GM12865 (cell line): ENCODE measurements around the gene RBM43.
"Not testable (repeated sequence)": the region's sequence is repeated elsewhere in the genome, so short reads cannot be mapped to it uniquely, and the experiment has no call there.

Experiments
- DNase-seq: peaks from one replicate; pipeline ENCODE4 v3.0.0; 2010; ENCODE audit warnings: low read depth
- H3K4me3 ChIP-seq: 2 replicates; pipeline ENCODE4 v1.5.1; 2011; ENCODE audit warnings: mild to moderate bottlenecking, low read depth, low read length, control low read depth
- TF ChIP-seq, protein P1 (sequence below): IDR thresholded peaks from 2 replicates; pipeline ENCODE4 v1.5.1; 2011; ENCODE audit warnings: low read length, control low read depth, low read depth, inconsistent platforms; ENCODE audit not compliant: insufficient read depth; ENCODE audit errors: missing control alignments

Gene RBM43

DNA sequence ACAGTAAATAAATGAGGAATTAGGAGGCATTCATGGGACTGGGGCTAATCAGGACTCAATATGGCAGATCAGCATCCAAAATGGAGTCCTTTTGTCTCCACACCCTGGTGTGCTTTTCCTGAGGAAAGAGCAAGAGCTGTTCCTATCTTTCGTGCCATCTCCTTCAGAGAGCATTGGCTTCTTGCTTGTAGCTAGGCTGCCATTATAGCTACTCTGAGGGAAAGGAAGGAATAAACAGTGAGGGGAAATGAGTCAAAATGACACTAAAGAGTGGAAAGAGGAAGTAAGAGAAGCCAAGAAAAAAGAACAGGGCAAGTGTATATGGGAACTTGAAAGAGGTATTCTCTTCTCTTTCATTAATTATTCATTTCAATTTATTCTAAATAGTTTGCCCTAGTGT lies 36.2 kb upstream of the RBM43 start:
- TF ChIP-seq, protein P1, sequence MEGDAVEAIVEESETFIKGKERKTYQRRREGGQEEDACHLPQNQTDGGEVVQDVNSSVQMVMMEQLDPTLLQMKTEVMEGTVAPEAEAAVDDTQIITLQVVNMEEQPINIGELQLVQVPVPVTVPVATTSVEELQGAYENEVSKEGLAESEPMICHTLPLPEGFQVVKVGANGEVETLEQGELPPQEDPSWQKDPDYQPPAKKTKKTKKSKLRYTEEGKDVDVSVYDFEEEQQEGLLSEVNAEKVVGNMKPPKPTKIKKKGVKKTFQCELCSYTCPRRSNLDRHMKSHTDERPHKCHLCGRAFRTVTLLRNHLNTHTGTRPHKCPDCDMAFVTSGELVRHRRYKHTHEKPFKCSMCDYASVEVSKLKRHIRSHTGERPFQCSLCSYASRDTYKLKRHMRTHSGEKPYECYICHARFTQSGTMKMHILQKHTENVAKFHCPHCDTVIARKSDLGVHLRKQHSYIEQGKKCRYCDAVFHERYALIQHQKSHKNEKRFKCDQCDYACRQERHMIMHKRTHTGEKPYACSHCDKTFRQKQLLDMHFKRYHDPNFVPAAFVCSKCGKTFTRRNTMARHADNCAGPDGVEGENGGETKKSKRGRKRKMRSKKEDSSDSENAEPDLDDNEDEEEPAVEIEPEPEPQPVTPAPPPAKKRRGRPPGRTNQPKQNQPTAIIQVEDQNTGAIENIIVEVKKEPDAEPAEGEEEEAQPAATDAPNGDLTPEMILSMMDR: no peak
- peak; percentile 33 for DNase-seq
- no peak overlapping the region for H3K4me3 ChIP-seq

- not testable (repeated sequence) for DNase-seq, H3K4me3 ChIP-seq
Observed at GRCh38 chr2:151295926-151296325, 34.3 kb upstream of the RBM43 start.

DNA sequence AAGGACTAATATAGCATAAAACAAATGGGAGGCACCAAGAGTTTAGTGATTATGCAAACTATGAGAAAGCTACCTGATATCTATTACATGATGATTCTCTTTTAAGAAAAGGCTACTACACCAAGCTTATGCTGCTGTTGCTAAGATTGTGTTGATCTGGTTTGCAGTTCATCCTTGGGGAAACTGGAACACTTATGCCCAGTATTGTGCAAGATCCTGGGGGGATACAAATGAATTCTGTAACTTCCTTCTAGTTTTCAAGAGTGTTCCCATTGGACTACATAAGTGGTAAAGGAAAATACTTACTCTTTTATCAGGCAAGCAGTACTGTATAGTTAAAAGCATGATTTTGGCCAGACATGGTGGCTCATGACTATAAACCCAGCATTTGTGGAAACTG lies 30.9 kb upstream of the RBM43 start:
- DNase-seq: no peak
- no peak overlapping the region for H3K4me3 ChIP-seq
- TF ChIP-seq, protein P1: no peak

GRCh38 chr2:151292141-151292540 lies 30.5 kb upstream of the RBM43 start:
- TF ChIP-seq, protein P1: no peak
- no peak overlapping the region for H3K4me3 ChIP-seq
- no peak for DNase-seq

- H3K4me3 ChIP-seq: no peak overlapping the region
- TF ChIP-seq, protein P1: no peak
- DNase-seq: no peak
Observed at GRCh38 chr2:151291224-151291623, 29.6 kb upstream of the RBM43 start.

DNA sequence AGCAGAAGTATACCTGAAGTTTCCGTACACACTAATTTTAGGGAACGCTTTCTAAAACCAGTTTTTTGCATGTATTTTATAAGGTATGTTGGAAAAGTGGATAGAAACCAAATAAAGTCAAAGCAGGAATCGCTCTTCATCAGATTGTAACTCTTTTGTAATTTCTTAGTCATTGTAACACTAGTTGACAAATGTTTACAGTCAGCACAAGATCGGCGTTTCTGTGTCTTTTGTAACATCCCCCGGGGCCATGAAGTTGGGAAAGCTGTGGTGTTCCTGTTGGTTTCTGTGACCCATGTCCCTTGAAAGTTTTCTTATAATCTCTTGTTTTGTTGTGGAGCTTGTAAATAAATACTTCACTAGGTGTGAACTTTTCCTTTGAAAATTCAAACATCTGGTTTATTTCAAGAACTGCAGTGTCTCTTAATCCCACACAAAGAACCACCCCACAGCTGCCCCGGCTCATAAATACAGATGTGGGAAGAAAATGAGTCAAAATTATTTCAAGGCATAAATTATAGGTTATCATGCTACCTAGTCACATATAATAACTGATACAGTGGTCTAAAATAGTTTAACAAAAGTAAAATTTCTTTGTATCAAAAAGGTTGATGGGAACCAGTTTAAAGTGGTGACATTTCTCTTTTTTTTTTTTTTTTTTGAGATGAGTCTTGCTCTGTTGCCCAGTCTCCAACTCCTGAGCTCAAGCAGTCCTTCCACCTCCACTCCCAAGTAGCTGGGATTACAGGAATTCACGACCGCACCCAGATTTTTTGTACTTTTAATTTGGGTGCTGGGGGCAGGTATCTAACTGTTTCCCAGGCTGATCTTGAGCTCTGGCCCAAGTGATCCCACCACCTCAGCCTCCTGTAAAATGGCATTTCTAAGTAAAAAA lies 28.6 kb upstream of the RBM43 start:
- H3K4me3 ChIP-seq: peak overlapping the region; percentile 96
- peak; percentile 35 for DNase-seq
- TF ChIP-seq, protein P1: no peak

- no peak for DNase-seq
- TF ChIP-seq, protein P1: no peak
- H3K4me3 ChIP-seq: peak overlapping the region; percentile 96
Observed at GRCh38 chr2:151287513-151288250, 26.0 kb upstream of the RBM43 start.
